Thoracic aorta (tissue), 2 donors: ENCODE measurements around the gene FXYD4. TPM values are rescaled to one million over a fixed set of nuclear protein-coding genes. Genes with fewer than 3 reads are reported as not detected.

Experiments
- ATAC-seq: fragments of 150-250 bp; one replicate; pipeline ENCODE4 v1.8.0; 2017; ENCODE audit warnings: low read depth; ENCODE audit not compliant: insufficient number of reproducible peaks, low FRiP score
- DNase-seq: peaks from one replicate; pipeline ENCODE4 v3.0.0-alpha.2; 2020; ENCODE audit warnings: low spot score
- H3K27ac ChIP-seq, 2 donors: fragments of 200-600 bp; sonication (generic); 1 replicate in 1 of 2; 2 replicates in 1 of 2; pipeline ENCODE4 v1.5.1; 2016; ENCODE audit warnings: mild to moderate bottlenecking in 2 of 2, moderate library complexity in 2 of 2
- H3K27me3 ChIP-seq: fragments of 200-600 bp; sonication (generic); replicated peaks from 2 replicates; pipeline ENCODE4 v1.6.0; 2016; ENCODE audit warnings: mild to moderate bottlenecking; ENCODE audit not compliant: insufficient read depth
- H3K36me3 ChIP-seq: fragments of 200-600 bp; sonication (generic); one replicate; pipeline ENCODE4 v1.5.1; 2016
- H3K4me1 ChIP-seq, 2 donors: fragments of 200-600 bp; sonication (generic); 1 replicate in 1 of 2; 2 replicates in 1 of 2; pipeline versions ENCODE4 v1.5.1 to v1.6.0; 2016; ENCODE audit warnings: low read depth in 2 of 2, mild to moderate bottlenecking in 1 of 2; ENCODE audit not compliant: control insufficient read depth in 1 of 2
- H3K4me3 ChIP-seq: fragments of 200-600 bp; sonication (generic); 2 replicates; pipeline ENCODE4 v1.5.1; 2016; ENCODE audit warnings: mild to moderate bottlenecking
- H3K9me3 ChIP-seq: fragments of 200-600 bp; sonication (generic); 2 replicates; pipeline ENCODE4 v1.5.1; 2016
- total RNA-seq, 2 donors: library from RNA; depleted of rRNA; stranded (reverse); fragments of >200 nt; gene quantifications; one replicate each; pipeline versions ENCODE4 v1.1.0 to v1.2.3, GENCODE V29; 2016
- TF ChIP-seq, protein P1 (sequence below): fragments of 200-600 bp; sonication (generic); IDR thresholded peaks from one replicate; pipeline ENCODE4 v1.5.1; 2019; ENCODE audit warnings: antibody characterized with exemption

The FXYD4 gene
- total RNA-seq, 2 donors from 2014 or later: not detected

DNA sequence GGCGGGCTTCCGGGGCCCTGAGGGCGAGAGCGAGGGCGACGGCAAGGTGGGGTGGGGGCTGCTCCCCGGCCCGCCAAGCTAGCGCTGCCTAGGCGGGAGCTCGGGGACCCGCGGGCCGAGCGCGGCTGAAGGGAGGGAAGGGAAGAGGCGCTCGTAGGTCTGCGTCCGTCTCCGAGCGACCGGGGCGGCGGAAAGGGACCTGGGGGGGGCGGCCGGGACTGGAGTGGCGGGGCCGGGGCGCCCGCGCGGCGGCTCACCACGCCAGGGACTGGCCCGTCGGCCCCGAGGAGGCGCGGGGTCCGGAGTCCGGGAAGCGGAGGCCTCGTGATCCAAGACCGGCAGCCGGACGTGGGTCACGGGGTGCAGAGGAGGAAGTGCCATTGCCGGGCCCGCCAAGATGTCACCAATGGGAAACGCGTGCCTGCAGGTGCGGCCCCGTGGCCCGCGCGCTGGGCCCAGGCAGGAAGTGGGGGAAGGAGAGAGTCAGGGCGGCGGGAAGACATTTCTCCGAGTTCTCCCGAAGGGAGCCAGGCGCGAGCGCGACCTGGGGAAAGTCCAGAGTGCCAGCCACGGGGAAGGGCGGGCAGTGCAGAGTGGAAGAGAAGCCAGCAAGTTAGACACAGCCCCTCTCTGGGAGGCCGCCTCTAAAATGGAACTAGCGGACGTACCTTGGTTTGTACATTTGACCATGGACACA is 25.6 kb downstream of the FXYD4 start:
- ATAC-seq (peak; percentile 68), DNase-seq (peak; percentile 50)
- peak overlapping the region; percentile 85 for H3K4me3 ChIP-seq
- peaks cover 20 to 66% of the 10 kb centered on the region in 2 donors for H3K4me1 ChIP-seq
- peaks cover 19% of the 10 kb centered on the region for H3K36me3 ChIP-seq
- no peaks in the 10 kb centered on the region for H3K9me3 ChIP-seq
- TF ChIP-seq, protein P1, sequence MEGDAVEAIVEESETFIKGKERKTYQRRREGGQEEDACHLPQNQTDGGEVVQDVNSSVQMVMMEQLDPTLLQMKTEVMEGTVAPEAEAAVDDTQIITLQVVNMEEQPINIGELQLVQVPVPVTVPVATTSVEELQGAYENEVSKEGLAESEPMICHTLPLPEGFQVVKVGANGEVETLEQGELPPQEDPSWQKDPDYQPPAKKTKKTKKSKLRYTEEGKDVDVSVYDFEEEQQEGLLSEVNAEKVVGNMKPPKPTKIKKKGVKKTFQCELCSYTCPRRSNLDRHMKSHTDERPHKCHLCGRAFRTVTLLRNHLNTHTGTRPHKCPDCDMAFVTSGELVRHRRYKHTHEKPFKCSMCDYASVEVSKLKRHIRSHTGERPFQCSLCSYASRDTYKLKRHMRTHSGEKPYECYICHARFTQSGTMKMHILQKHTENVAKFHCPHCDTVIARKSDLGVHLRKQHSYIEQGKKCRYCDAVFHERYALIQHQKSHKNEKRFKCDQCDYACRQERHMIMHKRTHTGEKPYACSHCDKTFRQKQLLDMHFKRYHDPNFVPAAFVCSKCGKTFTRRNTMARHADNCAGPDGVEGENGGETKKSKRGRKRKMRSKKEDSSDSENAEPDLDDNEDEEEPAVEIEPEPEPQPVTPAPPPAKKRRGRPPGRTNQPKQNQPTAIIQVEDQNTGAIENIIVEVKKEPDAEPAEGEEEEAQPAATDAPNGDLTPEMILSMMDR: no peak
- peak overlapping the region; percentile 92 to 95 for H3K27ac ChIP-seq
- H3K27me3 ChIP-seq: no peaks in the 10 kb centered on the region

DNA sequence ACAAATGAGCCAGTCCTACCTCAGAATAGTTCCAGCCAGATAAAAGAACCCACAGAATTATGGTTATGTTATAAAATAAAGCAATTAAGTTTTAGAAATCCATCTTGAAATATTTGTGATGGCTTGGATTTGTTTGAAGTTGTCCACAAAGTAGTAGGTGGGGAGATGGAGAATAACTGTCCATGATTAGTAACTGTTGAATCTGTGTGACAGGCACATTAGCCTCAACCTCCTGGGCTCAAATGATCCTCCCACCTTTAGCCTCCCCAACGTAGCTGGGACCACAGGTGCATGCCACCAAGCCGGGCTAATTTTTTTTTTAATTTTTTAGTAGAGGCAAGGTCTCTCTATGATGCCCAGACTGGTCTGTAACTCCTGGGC is 27.5 kb downstream of the FXYD4 start:
- no peaks in the 10 kb centered on the region for H3K9me3 ChIP-seq
- no peak overlapping the region for H3K4me3 ChIP-seq
- TF ChIP-seq, protein P1: no peak
- peaks cover under 1% of the 10 kb centered on the region for H3K36me3 ChIP-seq
- ATAC-seq (no peak), DNase-seq (no peak)
- H3K27me3 ChIP-seq: no peaks in the 10 kb centered on the region
- H3K4me1 ChIP-seq: peaks cover 30 to 80% of the 10 kb centered on the region in 2 donors
- no peak overlapping the region for H3K27ac ChIP-seq

DNA sequence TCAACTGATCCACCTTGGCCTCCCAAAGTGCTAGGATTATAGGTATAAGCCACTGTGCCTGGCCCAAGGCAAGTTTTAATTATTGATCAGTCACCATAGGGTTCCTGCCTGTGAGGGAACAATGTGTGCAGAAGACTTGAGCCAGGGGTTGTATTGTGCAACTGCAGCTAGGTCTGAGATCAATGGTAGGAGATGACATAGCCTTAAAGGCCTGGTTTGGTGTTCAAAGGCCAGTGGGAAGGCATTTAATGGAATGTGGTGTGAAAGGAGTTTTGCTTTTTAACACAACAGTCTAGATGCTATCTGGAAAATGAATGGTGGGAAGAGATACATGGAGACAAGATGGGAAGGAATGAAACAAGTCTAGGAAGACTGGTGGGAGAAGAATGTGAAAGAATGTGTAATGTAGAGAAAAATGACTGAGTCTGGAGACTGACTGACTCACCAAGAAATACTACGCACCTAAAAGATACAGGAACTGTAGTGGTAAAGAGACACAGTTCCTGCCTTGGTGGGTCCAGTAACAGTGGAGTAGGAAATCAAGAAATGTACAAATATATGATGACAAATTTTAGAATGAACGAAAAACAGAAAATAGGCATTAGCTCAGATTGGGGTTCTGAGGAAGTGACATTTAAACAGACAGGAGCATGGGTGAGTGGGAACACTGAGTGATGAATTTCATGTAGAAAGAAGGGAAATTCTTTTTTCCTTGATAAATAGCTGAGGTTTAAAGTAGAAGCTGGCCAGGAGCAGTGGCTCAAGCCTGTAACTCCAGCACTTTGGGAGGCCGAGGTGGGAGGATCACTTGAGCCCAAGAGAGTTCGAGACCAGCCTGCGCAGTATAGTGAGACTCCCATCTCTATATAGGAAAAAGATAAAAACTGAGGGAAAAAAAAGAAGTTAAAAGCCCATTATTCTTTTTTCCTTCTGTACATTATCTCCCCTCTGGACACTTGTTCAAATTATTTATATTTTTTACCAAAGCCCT is 28.2 kb downstream of the FXYD4 start:
- DNase-seq (no peak), ATAC-seq (no peak)
- Histone ChIP-seq H3K4me3 (no peak overlapping the region), H3K27me3 (no peaks in the 10 kb centered on the region), H3K36me3 (no peaks in the 10 kb centered on the region), H3K4me1 (peaks cover 33 to 80% of the 10 kb centered on the region in 2 donors), H3K9me3 (no peaks in the 10 kb centered on the region), H3K27ac (no peak overlapping the region)
- TF ChIP-seq, protein P1: no peak

DNA sequence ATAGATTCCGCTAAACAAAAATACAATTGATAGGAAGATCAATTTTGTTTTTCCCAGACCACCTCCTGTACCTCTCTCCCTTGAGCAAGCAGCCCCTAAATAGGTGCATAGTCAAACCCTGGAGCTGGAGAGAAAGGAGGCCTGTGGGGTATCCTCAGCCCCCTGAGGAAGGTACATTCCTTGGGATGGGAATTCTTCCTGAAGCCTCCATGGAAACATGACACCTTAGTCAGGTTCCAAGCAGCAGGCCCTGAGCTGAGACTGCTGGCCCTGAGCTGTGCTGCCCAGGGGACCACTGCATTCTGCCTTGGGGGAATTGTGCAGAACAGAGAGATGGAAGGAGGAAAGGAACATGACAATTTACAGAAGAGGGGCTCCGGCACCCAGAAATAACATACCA is 30.2 kb downstream of the FXYD4 start:
- DNase-seq (no peak), ATAC-seq (no peak)
- H3K36me3 ChIP-seq: no peaks in the 10 kb centered on the region
- H3K27ac ChIP-seq: no peak overlapping the region
- no peaks in the 10 kb centered on the region for H3K27me3 ChIP-seq
- peaks cover 48 to 84% of the 10 kb centered on the region in 2 donors for H3K4me1 ChIP-seq
- TF ChIP-seq, protein P1: no peak
- H3K4me3 ChIP-seq: no peak overlapping the region
- no peaks in the 10 kb centered on the region for H3K9me3 ChIP-seq

DNA sequence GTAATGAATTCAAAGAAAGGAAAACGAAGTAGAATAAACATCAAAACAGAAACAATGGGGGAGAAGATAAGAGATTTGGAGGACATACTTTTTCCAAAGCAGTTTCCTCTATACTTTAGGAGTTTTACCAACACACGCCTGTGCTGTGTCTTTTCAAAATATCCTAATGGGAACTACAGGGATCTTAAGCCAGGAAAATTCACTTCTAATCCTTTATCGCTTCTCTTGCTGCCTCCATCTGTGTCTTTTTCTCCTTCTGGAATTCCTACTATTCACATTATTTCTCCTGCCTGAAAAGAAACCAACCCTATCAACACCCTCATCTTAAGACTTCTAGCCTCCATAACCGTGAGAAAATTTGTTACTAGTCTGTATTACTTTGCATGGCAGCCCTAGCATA is 30.7 kb downstream of the FXYD4 start:
- Histone ChIP-seq H3K27ac (no peak overlapping the region), H3K4me3 (no peak overlapping the region), H3K27me3 (no peaks in the 10 kb centered on the region), H3K4me1 (peaks cover 48 to 84% of the 10 kb centered on the region in 2 donors), H3K36me3 (no peaks in the 10 kb centered on the region), H3K9me3 (no peaks in the 10 kb centered on the region)
- no peak for DNase-seq
- TF ChIP-seq, protein P1: no peak
- ATAC-seq: no peak
